Keratinocyte (primary cell): Measurements from ENCODE around the gene IRF8. TPM values are rescaled to one million over a fixed set of nuclear protein-coding genes. Genes with fewer than 3 reads are reported as not detected.

Source experiments
- DNase-seq: peaks from one replicate; pipeline ENCODE4 v3.0.0-alpha.2; 2011; ENCODE audit warnings: low read depth, missing footprints, low spot score
- FAIRE-seq: peaks from 2 replicates; lab custom pipeline; 2011; peaks lifted over from hg19 to GRCh38; lab: Jason Lieb, UNC
- H2AFZ ChIP-seq: 2 replicates; pipeline ENCODE4 v1.6.0; 2012; ENCODE audit warnings: low read length, control low read depth, inconsistent platforms; ENCODE audit not compliant: control insufficient read depth
- H3K27ac ChIP-seq: 2 replicates; pipeline ENCODE4 v1.5.1; 2011; ENCODE audit warnings: low read length; ENCODE audit not compliant: control insufficient read depth, insufficient read depth
- H3K27me3 ChIP-seq: 3 replicates; pipeline ENCODE4 v1.6.0; 2011; ENCODE audit warnings: low read length; ENCODE audit not compliant: control insufficient read depth, insufficient read depth; ENCODE audit errors: extremely low read depth
- H3K36me3 ChIP-seq, 2 experiments: 2 replicates in 1 of 2; 3 replicates in 1 of 2; pipeline ENCODE4 v1.5.1; 2011; ENCODE audit warnings: low read length in 2 of 2, mild to moderate bottlenecking in 1 of 2; ENCODE audit not compliant: control insufficient read depth in 2 of 2, insufficient read depth in 2 of 2; ENCODE audit errors: extremely low read depth in 1 of 2
- H3K4me1 ChIP-seq: 3 replicates; pipeline ENCODE4 v1.5.1; 2011; ENCODE audit warnings: low read length; ENCODE audit not compliant: control insufficient read depth, insufficient read depth; ENCODE audit errors: extremely low read depth
- H3K4me2 ChIP-seq: 3 replicates; pipeline ENCODE4 v1.6.0; 2011; ENCODE audit warnings: low read depth, low read length; ENCODE audit not compliant: control insufficient read depth, insufficient read depth; ENCODE audit errors: extremely low read depth
- H3K4me3 ChIP-seq, 3 experiments: fragments of 200-600 bp in 1 of 3; sonication (generic) in 1 of 3; 2 replicates in 2 of 3; 3 replicates in 1 of 3; pipeline ENCODE4 v1.5.1; 2011 to 2016; ENCODE audit warnings: low read length in 3 of 3, mild to moderate bottlenecking in 3 of 3, control low read depth in 2 of 3, inconsistent platforms in 1 of 3, low read depth in 1 of 3, mixed read lengths in 1 of 3, mixed run types in 1 of 3, moderate library complexity in 1 of 3; ENCODE audit not compliant: control insufficient read depth in 2 of 3, insufficient read depth in 2 of 3; ENCODE audit errors: extremely low read depth in 1 of 3
- H3K79me2 ChIP-seq: 2 replicates; pipeline ENCODE4 v1.6.0; 2012; ENCODE audit warnings: low read length; ENCODE audit not compliant: control insufficient read depth, insufficient read depth
- H3K9ac ChIP-seq: 3 replicates; pipeline ENCODE4 v1.6.0; 2011; ENCODE audit warnings: low read length; ENCODE audit not compliant: control insufficient read depth, insufficient read depth; ENCODE audit errors: extremely low read depth
- H3K9me1 ChIP-seq: 3 replicates; pipeline ENCODE4 v1.6.0; 2011; ENCODE audit warnings: low read length; ENCODE audit not compliant: control insufficient read depth, insufficient read depth; ENCODE audit errors: extremely low read depth
- H3K9me3 ChIP-seq: 2 replicates; pipeline ENCODE4 v1.5.1; 2012; ENCODE audit warnings: low read depth, low read length; ENCODE audit not compliant: control insufficient read depth
- H4K20me1 ChIP-seq: 3 replicates; pipeline ENCODE4 v1.6.0; 2011; ENCODE audit warnings: low read length; ENCODE audit not compliant: control insufficient read depth, insufficient read depth; ENCODE audit errors: extremely low read depth
- EZH2 ChIP-seq: IDR thresholded peaks from one replicate; pipeline ENCODE4 v1.6.1; 2012; ENCODE audit warnings: inconsistent platforms, mild to moderate bottlenecking, low read length, moderate library complexity
- dilution Hi-C: fragments of 300-500 bp; cut with MboI; formaldehyde crosslinking; loops from one replicate; pipeline ENCODE4 v1.7.0; 2020; ENCODE audit warnings: low sequenced_read_pairs; ENCODE audit not compliant: extremely low pct_ligation_motif_present
- polyA plus RNA-seq, 5 experiments: library from polyadenylated mRNA; depleted of rRNA in 3 of 5; stranded (reverse) in 3 of 5; stranded (forward) in 1 of 5; unstranded in 1 of 5; fragments of >200 nt; gene quantifications; 1 replicate in 1 of 5; 2 replicates in 3 of 5; 3 replicates in 1 of 5; pipeline versions ENCODE4 v1.2.1 to v1.2.3, GENCODE V29; 2011 to 2012; ENCODE audit warnings: missing spikeins in 2 of 5, low read depth in 1 of 5, low replicate concordance in 1 of 5
- TF ChIP-seq, protein P1 (sequence below), 3 experiments: IDR thresholded peaks in 1 of 3; conservative IDR thresholded peaks in 1 of 3; optimal IDR thresholded peaks in 1 of 3; 2 replicates in 2 of 3; 3 replicates in 1 of 3; pipeline versions ENCODE3 to v1.5.1; 2011; ENCODE audit warnings: low read length in 3 of 3, mild to moderate bottlenecking in 3 of 3, moderate library complexity in 2 of 3, control low read depth in 1 of 3, inconsistent platforms in 1 of 3; ENCODE audit not compliant: insufficient read depth in 2 of 3; ENCODE audit errors: extremely low read depth in 1 of 3

Gene IRF8
- polyA plus RNA-seq, 1 donor (not counting 4 experiments of a cell fraction or from before 2014, with no cell fraction given) = not detected

DNA sequence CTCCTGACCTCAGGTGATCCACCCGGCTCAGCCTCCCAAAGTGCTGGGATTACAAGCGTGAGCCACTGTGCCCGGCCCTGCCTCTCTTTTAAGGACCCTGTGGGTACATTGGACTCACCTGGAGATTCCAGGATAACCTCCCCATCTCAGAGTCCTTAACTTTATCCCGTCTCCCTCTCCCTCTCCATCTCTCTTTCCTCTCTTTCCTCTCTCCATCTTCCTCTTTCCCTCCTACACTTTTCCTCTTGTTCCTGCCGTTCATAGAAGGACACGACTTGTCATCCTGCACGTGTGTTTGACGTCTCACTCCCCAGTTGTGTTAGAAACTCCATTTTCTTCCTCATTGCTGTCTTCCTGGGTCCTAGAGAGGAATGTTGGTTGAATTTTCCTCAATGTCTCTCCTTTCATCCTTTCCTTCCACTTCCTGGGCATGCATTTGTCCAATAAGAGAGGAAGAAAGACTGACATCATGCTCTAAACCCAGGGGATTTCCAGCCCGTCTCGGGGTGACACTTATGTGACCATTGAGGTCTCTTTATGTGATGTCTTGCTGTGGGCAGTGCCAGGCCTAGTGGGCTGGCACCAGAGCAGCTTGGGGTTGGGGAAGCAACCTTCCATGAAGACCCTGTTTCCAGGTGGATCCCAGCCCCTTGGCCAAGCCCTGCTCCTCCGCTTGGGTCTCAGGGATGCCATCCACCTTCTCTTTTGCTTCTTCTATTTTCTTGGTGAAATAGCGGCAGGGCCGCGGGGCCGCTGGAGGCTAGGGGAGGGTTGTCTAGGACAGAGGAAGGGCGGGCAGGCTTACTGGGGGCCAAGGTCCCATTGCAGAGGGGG, 39.8 kb upstream of the IRF8 start:
- H3K4me3 ChIP-seq = no peak overlapping the region
- no peak overlapping the region for H2AFZ ChIP-seq
- H3K4me1 ChIP-seq = no peaks in the 10 kb centered on the region
- DNase-seq (no peak), FAIRE-seq (no peak)
- no peaks in the 10 kb centered on the region for H3K9me1 ChIP-seq
- H3K9me3 ChIP-seq = no peaks in the 10 kb centered on the region
- H4K20me1 ChIP-seq = no peaks in the 10 kb centered on the region
- no peaks in the 10 kb centered on the region for H3K36me3 ChIP-seq
- H3K27me3 ChIP-seq = no peaks in the 10 kb centered on the region
- no peak overlapping the region for H3K9ac ChIP-seq
- no peaks in the 10 kb centered on the region for H3K79me2 ChIP-seq
- H3K27ac ChIP-seq = no peak overlapping the region
- dilution Hi-C loops = loop anchor here (10.0 kb wide), 1 partner anchor 76 kb away; no protein-coding TSS in a partner anchor
- TF ChIP-seq, protein P1, sequence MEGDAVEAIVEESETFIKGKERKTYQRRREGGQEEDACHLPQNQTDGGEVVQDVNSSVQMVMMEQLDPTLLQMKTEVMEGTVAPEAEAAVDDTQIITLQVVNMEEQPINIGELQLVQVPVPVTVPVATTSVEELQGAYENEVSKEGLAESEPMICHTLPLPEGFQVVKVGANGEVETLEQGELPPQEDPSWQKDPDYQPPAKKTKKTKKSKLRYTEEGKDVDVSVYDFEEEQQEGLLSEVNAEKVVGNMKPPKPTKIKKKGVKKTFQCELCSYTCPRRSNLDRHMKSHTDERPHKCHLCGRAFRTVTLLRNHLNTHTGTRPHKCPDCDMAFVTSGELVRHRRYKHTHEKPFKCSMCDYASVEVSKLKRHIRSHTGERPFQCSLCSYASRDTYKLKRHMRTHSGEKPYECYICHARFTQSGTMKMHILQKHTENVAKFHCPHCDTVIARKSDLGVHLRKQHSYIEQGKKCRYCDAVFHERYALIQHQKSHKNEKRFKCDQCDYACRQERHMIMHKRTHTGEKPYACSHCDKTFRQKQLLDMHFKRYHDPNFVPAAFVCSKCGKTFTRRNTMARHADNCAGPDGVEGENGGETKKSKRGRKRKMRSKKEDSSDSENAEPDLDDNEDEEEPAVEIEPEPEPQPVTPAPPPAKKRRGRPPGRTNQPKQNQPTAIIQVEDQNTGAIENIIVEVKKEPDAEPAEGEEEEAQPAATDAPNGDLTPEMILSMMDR (optimal IDR thresholded peaks at IDR 0.05 in 1 of 3, IDR thresholded peaks at IDR 0.05 in 1 of 3, conservative IDR thresholded peaks at IDR 0.05 in 1 of 3; ENCODE audit: extremely low read depth in 1 of 3, insufficient read depth in 2 of 3, low read length in 3 of 3) = no peak
- no peak for TF ChIP-seq EZH2
- H3K4me2 ChIP-seq = no peak overlapping the region

DNA sequence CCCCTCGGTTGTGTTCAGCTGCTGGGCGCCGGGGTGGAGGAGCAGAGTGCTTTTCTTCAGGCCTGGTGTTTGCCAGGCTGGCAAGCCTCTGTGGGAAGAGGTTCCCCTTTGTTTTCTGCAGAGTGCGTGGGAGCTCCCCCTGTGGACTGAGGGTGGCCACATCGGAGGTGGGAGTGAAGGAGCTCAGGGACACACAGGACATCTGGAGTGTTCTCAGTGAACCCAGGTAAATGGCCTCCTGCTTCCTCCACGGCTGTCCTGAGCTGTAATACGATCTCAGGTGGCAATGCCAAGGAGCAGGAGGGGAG, 39.2 kb upstream of the IRF8 start:
- no peak overlapping the region for H2AFZ ChIP-seq
- dilution Hi-C loops = loop anchor here (10.0 kb wide), 1 partner anchor 75 kb away; no protein-coding TSS in a partner anchor
- H3K4me1 ChIP-seq = no peaks in the 10 kb centered on the region
- FAIRE-seq = no peak
- no peaks in the 10 kb centered on the region for H3K9me1 ChIP-seq
- H3K36me3 ChIP-seq = no peaks in the 10 kb centered on the region
- DNase-seq = no peak
- H4K20me1 ChIP-seq = no peaks in the 10 kb centered on the region
- no peak for TF ChIP-seq EZH2
- TF ChIP-seq, protein P1 (optimal IDR thresholded peaks at IDR 0.05 in 1 of 3, IDR thresholded peaks at IDR 0.05 in 1 of 3, conservative IDR thresholded peaks at IDR 0.05 in 1 of 3; ENCODE audit: extremely low read depth in 1 of 3, insufficient read depth in 2 of 3, low read length in 3 of 3) = no peak
- no peak overlapping the region for H3K9ac ChIP-seq
- H3K27me3 ChIP-seq = no peaks in the 10 kb centered on the region
- H3K27ac ChIP-seq = no peak overlapping the region
- H3K79me2 ChIP-seq = no peaks in the 10 kb centered on the region
- no peak overlapping the region for H3K4me2 ChIP-seq
- H3K4me3 ChIP-seq = no peak overlapping the region
- no peaks in the 10 kb centered on the region for H3K9me3 ChIP-seq
